ENCODE data around the gene NPC1L1.

GRCh38 chr7:44488955-44489354 is 52.2 kb downstream of the NPC1L1 start:
- TF ChIP-seq EZH2 (IDR thresholded peaks at IDR 0.05) (no peak), POLR2AphosphoS5 (IDR thresholded peaks at IDR 0.05; ENCODE audit: borderline replicate concordance, low read depth, low read length) (no peak), FOXP2 (optimal IDR thresholded peaks at IDR 0.05; ENCODE audit: control extremely low read depth, extremely low read length, insufficient read depth) (no peak)

All from SK-N-MC (cell line).